HT-29 (cell line): ENCODE data around the gene SPDYE4. TPM values are rescaled to one million over a fixed set of nuclear protein-coding genes. Genes with fewer than 3 reads are reported as not detected.

Source experiments
- DNase-seq: peaks from one replicate; pipeline ENCODE4 v3.0.0-alpha.2; 2015; ENCODE audit warnings: low spot score
- total RNA-seq: library from RNA; depleted of rRNA; stranded (reverse); fragments of >200 nt; shearing (Covaris generic); gene quantifications from 2 replicates; pipeline ENCODE4 v1.2.3, GENCODE V29; 2014; rRNA removed

Gene SPDYE4
- total RNA-seq, 1 experiment from 2014 or later, result not detected

- no peak for DNase-seq
These were observed 45.6 kb downstream of the SPDYE4 start for GRCh38 chr17:8712698-8713097.

- DNase-seq, result no peak
These were observed 47.1 kb downstream of the SPDYE4 start for GRCh38 chr17:8711291-8711690.

GRCh38 chr17:8710813-8711212, 47.5 kb downstream of the SPDYE4 start:
- no peak for DNase-seq

- DNase-seq, result no peak
These were observed 49.3 kb downstream of the SPDYE4 start for GRCh38 chr17:8709006-8709405.

GRCh38 chr17:8708025-8708461, 50.3 kb downstream of the SPDYE4 start:
- no peak for DNase-seq

GRCh38 chr17:8707332-8708024, 50.9 kb downstream of the SPDYE4 start:
- DNase-seq, result no peak

GRCh38 chr17:8706431-8706830, 51.9 kb downstream of the SPDYE4 start:
- no peak for DNase-seq

GRCh38 chr17:8705427-8705826, 52.9 kb downstream of the SPDYE4 start:
- DNase-seq, result no peak

GRCh38 chr17:8703001-8703400, 55.3 kb downstream of the SPDYE4 start:
- no peak for DNase-seq

- DNase-seq, result no peak
These were observed 56.6 kb downstream of the SPDYE4 start for GRCh38 chr17:8701754-8702153.

- DNase-seq, result no peak
These were observed 57.1 kb downstream of the SPDYE4 start for GRCh38 chr17:8701221-8701620.

Other genes with a start within 250 kb of the SPDYE4 start
- gene MYH10, start 127.8 kb downstream of the SPDYE4 start, total RNA-seq, result 14.3 and 28.6 TPM in 2 replicates
- not detected in 2 replicates for gene CCDC42, start 13.7 kb downstream of the SPDYE4 start, total RNA-seq
- gene MFSD6L, start 40.8 kb upstream of the SPDYE4 start, total RNA-seq, result not detected in 2 replicates
- not detected in 2 replicates for gene PIK3R6, start 109.1 kb upstream of the SPDYE4 start, total RNA-seq
- gene PIK3R5, start 207.2 kb upstream of the SPDYE4 start, total RNA-seq, result not detected in 2 replicates